Measurements from ENCODE around the gene PURB. TPM values are rescaled to one million over a fixed set of nuclear protein-coding genes. Genes with fewer than 3 reads are reported as not detected.

The PURB gene
- total RNA-seq, 4 donors from 2014 or later: 13.8 to 21.5 (median 15.8) TPM

DNA sequence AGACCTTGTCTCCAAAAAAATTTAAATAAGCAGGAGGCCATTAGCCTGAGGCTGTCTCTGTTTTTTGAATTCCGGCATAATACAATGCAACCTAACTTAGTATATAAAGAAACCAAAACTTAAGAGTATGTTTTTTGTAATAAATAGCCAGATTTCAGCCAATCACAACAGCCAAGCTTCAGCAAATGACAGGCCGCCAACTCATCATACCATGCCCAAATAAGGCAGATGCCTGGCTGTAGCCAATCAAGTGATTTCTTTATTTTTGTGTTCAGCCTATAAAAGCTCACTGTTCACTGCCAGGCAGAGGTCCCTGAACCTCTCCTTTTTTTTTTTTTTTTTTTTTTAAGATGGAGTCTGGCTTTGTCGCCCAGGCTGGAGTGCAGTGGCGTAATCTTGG is 12.7 kb upstream of the PURB start:
- no peak for DNase-seq
- Histone ChIP-seq H3K36me3 (no peaks in the 10 kb centered on the region), H3K4me1 (no peaks in the 10 kb centered on the region), H3K27ac (no peak overlapping the region), H3K9me3 (no peaks in the 10 kb centered on the region), H3K4me3 (no peak overlapping the region), H3K27me3 (no peaks in the 10 kb centered on the region)
- no peak for TF ChIP-seq POLR2A (IDR thresholded peaks at IDR 0.05)
- TF ChIP-seq, protein P1, sequence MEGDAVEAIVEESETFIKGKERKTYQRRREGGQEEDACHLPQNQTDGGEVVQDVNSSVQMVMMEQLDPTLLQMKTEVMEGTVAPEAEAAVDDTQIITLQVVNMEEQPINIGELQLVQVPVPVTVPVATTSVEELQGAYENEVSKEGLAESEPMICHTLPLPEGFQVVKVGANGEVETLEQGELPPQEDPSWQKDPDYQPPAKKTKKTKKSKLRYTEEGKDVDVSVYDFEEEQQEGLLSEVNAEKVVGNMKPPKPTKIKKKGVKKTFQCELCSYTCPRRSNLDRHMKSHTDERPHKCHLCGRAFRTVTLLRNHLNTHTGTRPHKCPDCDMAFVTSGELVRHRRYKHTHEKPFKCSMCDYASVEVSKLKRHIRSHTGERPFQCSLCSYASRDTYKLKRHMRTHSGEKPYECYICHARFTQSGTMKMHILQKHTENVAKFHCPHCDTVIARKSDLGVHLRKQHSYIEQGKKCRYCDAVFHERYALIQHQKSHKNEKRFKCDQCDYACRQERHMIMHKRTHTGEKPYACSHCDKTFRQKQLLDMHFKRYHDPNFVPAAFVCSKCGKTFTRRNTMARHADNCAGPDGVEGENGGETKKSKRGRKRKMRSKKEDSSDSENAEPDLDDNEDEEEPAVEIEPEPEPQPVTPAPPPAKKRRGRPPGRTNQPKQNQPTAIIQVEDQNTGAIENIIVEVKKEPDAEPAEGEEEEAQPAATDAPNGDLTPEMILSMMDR (IDR thresholded peaks at IDR 0.05): no peak

DNA sequence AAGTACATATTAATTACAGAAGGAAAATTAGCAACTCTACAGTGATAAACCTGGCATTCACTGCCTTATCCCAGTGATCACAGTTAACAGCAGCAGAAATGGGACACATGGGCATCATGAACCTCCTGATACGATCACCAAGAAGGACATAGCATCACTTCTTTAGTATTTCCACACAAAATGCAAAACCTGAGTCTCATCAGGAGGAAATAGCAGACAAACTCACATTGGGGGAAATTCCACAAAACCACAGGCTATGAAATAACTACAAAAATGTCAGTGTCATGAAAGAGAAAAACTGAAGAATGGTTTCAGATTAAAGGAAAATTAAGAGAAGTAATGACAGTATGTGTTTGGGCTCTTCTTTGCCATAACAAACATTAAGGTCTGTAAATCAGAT is 12.0 kb upstream of the PURB start:
- Histone ChIP-seq H3K36me3 (no peaks in the 10 kb centered on the region), H3K4me3 (no peak overlapping the region), H3K27ac (no peak overlapping the region), H3K9me3 (no peaks in the 10 kb centered on the region), H3K27me3 (no peaks in the 10 kb centered on the region), H3K4me1 (no peaks in the 10 kb centered on the region)
- no peak for DNase-seq
- no peak for TF ChIP-seq POLR2A (IDR thresholded peaks at IDR 0.05)
- TF ChIP-seq, protein P1 (IDR thresholded peaks at IDR 0.05): no peak

DNA sequence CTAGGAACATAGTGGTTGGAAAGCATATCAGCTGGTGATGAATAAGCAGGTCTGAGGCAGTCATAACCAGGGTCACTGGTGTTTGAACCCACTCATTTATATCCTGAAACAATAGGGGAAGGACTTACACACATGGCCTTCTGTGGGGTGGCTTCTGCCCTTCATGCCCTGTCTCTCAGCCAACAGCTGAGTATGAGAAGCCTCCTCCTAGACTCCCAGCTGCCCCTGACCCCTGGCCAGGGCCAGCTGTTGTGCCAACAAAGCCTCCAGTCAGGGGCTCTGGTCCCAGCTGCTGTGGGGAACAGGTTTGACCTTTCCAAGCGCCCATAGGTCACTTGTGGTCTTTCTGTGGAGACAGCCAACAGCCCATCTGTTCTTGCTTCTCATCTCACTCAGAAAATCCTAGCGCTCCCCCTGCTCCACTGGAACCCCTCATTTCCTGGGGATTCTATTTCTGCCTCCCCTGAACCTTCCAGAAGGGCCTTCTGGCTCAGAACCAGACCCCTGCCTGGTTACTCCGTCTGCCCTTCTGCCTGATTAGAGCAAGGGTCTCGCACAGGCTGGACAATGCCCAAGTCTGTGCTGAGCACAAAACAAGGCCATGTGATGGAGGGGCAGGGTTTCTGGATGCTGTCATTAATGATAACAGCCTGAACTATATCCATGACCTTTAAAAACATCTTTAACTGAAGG is 9.7 kb upstream of the PURB start:
- no peak overlapping the region for H3K27ac ChIP-seq
- no peaks in the 10 kb centered on the region for H3K27me3 ChIP-seq
- H3K4me3 ChIP-seq: no peak overlapping the region
- H3K4me1 ChIP-seq: no peaks in the 10 kb centered on the region
- no peaks in the 10 kb centered on the region for H3K36me3 ChIP-seq
- no peak for DNase-seq
- H3K9me3 ChIP-seq: no peaks in the 10 kb centered on the region
- TF ChIP-seq POLR2A (IDR thresholded peaks at IDR 0.05): no peak
- TF ChIP-seq, protein P1 (IDR thresholded peaks at IDR 0.05): no peak

DNA sequence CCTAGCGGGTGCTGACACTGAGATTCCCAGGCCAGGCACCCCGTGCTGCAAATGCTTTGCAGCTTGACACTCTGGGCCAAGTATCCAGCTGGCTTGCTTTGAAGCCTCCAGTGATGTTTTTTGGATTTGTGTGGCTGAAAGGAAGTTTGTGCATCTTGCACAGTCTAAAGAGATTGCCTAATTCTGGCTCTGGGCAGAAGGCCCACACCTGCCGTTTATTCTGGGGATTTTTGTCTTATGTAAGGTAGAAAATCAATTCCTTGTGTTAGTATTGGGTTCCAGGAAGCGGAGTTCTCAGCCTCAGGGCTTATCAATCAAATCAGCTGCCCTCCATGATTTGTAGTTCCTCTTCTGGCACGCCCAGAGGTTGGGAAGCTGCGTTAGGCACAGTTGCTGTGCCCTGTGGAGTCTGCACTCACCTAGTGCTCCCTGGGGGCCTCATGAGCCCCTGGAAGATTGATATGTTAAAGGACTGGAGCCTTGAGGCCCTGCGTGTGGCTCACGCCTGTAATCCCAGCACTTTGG is 8.4 kb upstream of the PURB start:
- no peak overlapping the region for H3K27ac ChIP-seq
- no peaks in the 10 kb centered on the region for H3K4me1 ChIP-seq
- no peaks in the 10 kb centered on the region for H3K36me3 ChIP-seq
- no peaks in the 10 kb centered on the region for H3K9me3 ChIP-seq
- TF ChIP-seq POLR2A (IDR thresholded peaks at IDR 0.05): no peak
- TF ChIP-seq, protein P1 (IDR thresholded peaks at IDR 0.05): no peak
- DNase-seq: no peak
- no peak overlapping the region for H3K4me3 ChIP-seq
- H3K27me3 ChIP-seq: no peaks in the 10 kb centered on the region

DNA sequence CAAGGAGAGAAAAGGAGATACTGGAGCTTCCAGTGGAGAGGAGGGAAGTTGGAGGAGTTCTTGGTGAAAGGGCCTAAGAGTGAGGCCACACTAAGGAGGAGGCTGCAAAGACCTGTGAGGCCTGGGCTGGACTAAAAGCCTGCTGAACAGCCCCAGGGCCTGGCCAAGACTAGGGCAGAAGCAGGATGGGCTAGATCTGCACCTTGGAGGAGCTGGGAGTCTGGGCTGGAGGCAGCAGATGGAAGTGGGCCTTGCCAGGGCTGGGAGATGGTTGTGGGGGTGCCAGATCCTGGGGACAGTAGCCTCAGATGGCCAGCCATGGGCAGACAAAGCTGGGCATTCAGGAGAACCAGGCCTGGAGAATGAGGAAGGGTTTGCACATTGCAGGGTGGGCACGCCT is 6.5 kb upstream of the PURB start:
- no peak for TF ChIP-seq POLR2A (IDR thresholded peaks at IDR 0.05)
- TF ChIP-seq, protein P1 (IDR thresholded peaks at IDR 0.05): no peak
- DNase-seq: no peak
- Histone ChIP-seq H3K4me1 (no peaks in the 10 kb centered on the region), H3K27me3 (no peaks in the 10 kb centered on the region), H3K27ac (no peak overlapping the region), H3K9me3 (no peaks in the 10 kb centered on the region), H3K4me3 (no peak overlapping the region), H3K36me3 (no peaks in the 10 kb centered on the region)
